Hepatocyte (in vitro differentiated cells): ENCODE results near the gene ENPP5.

Experiments used
- EZH2 ChIP-seq: fragments of 200-600 bp; sonication (generic); IDR thresholded peaks from 2 replicates; pipeline ENCODE4 v1.6.1; 2016; ENCODE audit warnings: antibody characterized with exemption, mild to moderate bottlenecking, borderline replicate concordance
- EZH2phosphoT487 ChIP-seq: fragments of 200-600 bp; sonication (generic); IDR thresholded peaks from one replicate; pipeline ENCODE4 v1.6.1; 2018; ENCODE audit warnings: antibody characterized with exemption, mild to moderate bottlenecking, low read depth, moderate library complexity; ENCODE audit not compliant: unreplicated experiment, severe bottlenecking
- TF ChIP-seq, protein P1 (sequence below): fragments of 200-600 bp; sonication (generic); IDR thresholded peaks from 2 replicates; pipeline ENCODE4 v1.5.1; 2016; ENCODE audit warnings: antibody characterized with exemption, mild to moderate bottlenecking; ENCODE audit not compliant: poor library complexity

DNA sequence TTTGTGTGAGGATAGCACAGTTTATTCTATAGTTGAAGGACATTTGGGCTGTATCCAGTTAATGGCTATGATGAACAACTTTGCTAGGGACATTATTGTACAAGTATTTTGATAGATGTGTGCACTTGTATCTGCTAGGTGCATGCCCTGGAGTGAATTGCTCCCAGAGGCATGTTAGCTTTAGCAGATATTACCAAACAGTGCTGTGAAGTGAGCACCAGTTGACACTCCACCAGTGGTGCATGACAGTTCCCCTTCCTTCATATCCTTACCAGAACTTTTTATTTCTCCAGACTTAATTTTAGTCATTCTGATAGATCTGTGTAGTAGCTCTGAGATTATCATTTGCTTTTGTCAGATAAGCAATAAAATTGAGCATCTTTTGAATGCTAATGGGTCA, 48.9 kb upstream of the ENPP5 start:
- TF ChIP-seq, protein P1, sequence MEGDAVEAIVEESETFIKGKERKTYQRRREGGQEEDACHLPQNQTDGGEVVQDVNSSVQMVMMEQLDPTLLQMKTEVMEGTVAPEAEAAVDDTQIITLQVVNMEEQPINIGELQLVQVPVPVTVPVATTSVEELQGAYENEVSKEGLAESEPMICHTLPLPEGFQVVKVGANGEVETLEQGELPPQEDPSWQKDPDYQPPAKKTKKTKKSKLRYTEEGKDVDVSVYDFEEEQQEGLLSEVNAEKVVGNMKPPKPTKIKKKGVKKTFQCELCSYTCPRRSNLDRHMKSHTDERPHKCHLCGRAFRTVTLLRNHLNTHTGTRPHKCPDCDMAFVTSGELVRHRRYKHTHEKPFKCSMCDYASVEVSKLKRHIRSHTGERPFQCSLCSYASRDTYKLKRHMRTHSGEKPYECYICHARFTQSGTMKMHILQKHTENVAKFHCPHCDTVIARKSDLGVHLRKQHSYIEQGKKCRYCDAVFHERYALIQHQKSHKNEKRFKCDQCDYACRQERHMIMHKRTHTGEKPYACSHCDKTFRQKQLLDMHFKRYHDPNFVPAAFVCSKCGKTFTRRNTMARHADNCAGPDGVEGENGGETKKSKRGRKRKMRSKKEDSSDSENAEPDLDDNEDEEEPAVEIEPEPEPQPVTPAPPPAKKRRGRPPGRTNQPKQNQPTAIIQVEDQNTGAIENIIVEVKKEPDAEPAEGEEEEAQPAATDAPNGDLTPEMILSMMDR: no peak
- no peak for TF ChIP-seq EZH2phosphoT487
- no peak for TF ChIP-seq EZH2
